Sciatic nerve (tissue), 2 donors: ENCODE results near the gene OR2J3. TPM values are rescaled to one million over a fixed set of nuclear protein-coding genes. Genes with fewer than 3 reads are reported as not detected.
"Not testable (repeated sequence)": the region's sequence is repeated elsewhere in the genome, so short reads cannot be mapped to it uniquely, and the experiment has no call there.

Source experiments
- ATAC-seq: fragments of 200-7000 bp; cut with Tn5 transposase; one replicate; pipeline ENCODE4 v1.9.1; 2020; ENCODE audit warnings: mild to moderate bottlenecking, moderate library complexity
- DNase-seq: peaks from one replicate; pipeline ENCODE4 v3.0.0-alpha.2; 2020; ENCODE audit warnings: low spot score
- intact Hi-C: fragments of 100-400 bp; cut with DNase I; formaldehyde crosslinking; loops from one replicate; pipeline ENCODE4 v1.14.2; 2022
- total RNA-seq: library from RNA; stranded (reverse); fragmentation: NEBNext Ultra II Directional; extraction: Animal tissue kit (Norgen Biotek cat#: 25700); gene quantifications from one replicate; pipeline ENCODE4 v1.2.1, GENCODE V29; 2021
- donor health status: DM: no; HTN: no; CAD: no.
- donor health status: DM: no; HTN: no; CAD: no.

The OR2J3 gene
- total RNA-seq: not detected

GRCh38 chr6:29107758-29108157, at the start of gene OR2J3:
Gene OR2J3 (plus strand): TSS chr6:29108058. CDS start chr6:29111891, 3,833 bp downstream.
- no peak for ATAC-seq
- intact Hi-C loops: no loop called here
- no peak for DNase-seq

GRCh38 chr6:29071831-29072723, 35.8 kb upstream of the OR2J3 start:
- no peak for ATAC-seq

GRCh38 chr6:29079203-29079602, 28.7 kb upstream of the OR2J3 start:
- DNase-seq (no peak), ATAC-seq (no peak)
- intact Hi-C loops: no loop called here

More at GRCh38 chr6:29071831-29072723, 35.8 kb upstream of the OR2J3 start:
- DNase-seq: no peak
- intact Hi-C loops: no loop called here

GRCh38 chr6:29081312-29081711, 26.5 kb upstream of the OR2J3 start:
- ATAC-seq (no peak), DNase-seq (no peak)
- intact Hi-C loops: no loop called here

- DNase-seq (no peak), ATAC-seq (no peak)
- intact Hi-C loops: no loop called here
Measured at GRCh38 chr6:29082457-29082856, 25.4 kb upstream of the OR2J3 start.

GRCh38 chr6:29087213-29087612, 20.6 kb upstream of the OR2J3 start, which contains the start of gene OR2B3:
Gene OR2B3 (minus strand): TSS chr6:29087313. CDS start chr6:29087248, 65 bp downstream.
- no peak for DNase-seq
- intact Hi-C loops: no loop called here
- ATAC-seq: no peak

- ATAC-seq (no peak), DNase-seq (no peak)
- intact Hi-C loops: no loop called here
Measured at GRCh38 chr6:29092957-29093356, 14.9 kb upstream of the OR2J3 start.

GRCh38 chr6:29097803-29098202, 10.1 kb upstream of the OR2J3 start:
- intact Hi-C loops: no loop called here
- DNase-seq (no peak), ATAC-seq (no peak)

- ATAC-seq (no peak), DNase-seq (no peak)
- intact Hi-C loops: no loop called here
Measured at GRCh38 chr6:29099190-29099589, 8.7 kb upstream of the OR2J3 start, which contains the start of gene OR2J1. Gene OR2J1 (plus strand): TSS chr6:29099490. CDS start chr6:29100943, 1,453 bp downstream.

- ATAC-seq (no peak), DNase-seq (no peak)
- intact Hi-C loops: no loop called here
Measured at GRCh38 chr6:29112135-29112534, 4.3 kb downstream of the OR2J3 start.

GRCh38 chr6:29114964-29115363, 7.1 kb downstream of the OR2J3 start:
- ATAC-seq, DNase-seq, intact Hi-C loops: not testable (repeated sequence)

- no peak for DNase-seq
- no peak for ATAC-seq
- intact Hi-C loops: no loop called here
Measured at GRCh38 chr6:29129326-29130012, 21.6 kb downstream of the OR2J3 start.

- ATAC-seq (no peak), DNase-seq (no peak)
- intact Hi-C loops: no loop called here
Measured at GRCh38 chr6:29130644-29131043, 22.8 kb downstream of the OR2J3 start.

- ATAC-seq: no peak
- DNase-seq: no peak
- intact Hi-C loops: no loop called here
Measured at GRCh38 chr6:29131691-29132090, 23.8 kb downstream of the OR2J3 start.

- DNase-seq: no peak
- no peak for ATAC-seq
- intact Hi-C loops: no loop called here
Measured at GRCh38 chr6:29137724-29138123, 29.9 kb downstream of the OR2J3 start.

GRCh38 chr6:29141606-29142005, 33.7 kb downstream of the OR2J3 start:
- DNase-seq (no peak), ATAC-seq (no peak)
- intact Hi-C loops: no loop called here

GRCh38 chr6:29142309-29142708, 34.5 kb downstream of the OR2J3 start:
- DNase-seq (no peak), ATAC-seq (no peak)
- intact Hi-C loops: no loop called here

GRCh38 chr6:29146179-29146578, 38.3 kb downstream of the OR2J3 start:
- no peak for DNase-seq
- no peak for ATAC-seq
- intact Hi-C loops: no loop called here

GRCh38 chr6:29147074-29147473, 39.2 kb downstream of the OR2J3 start:
- intact Hi-C loops: no loop called here
- DNase-seq (no peak), ATAC-seq (no peak)

GRCh38 chr6:29149444-29149843, 41.6 kb downstream of the OR2J3 start:
- ATAC-seq: not testable (repeated sequence)

More at GRCh38 chr6:29149444-29149843, 41.6 kb downstream of the OR2J3 start:
- intact Hi-C loops, DNase-seq: not testable (repeated sequence)
